HepG2 (cell line): Measurements from ENCODE around the gene BABAM2.

Experiments
- NR2C2 ChIP-seq: sonication (generic); formaldehyde crosslinking; IDR thresholded peaks from 2 replicates; pipeline ENCODE4 v1.4.0; 2020; ENCODE audit warnings: missing genetic modification reagents, mild to moderate bottlenecking, moderate library complexity, borderline replicate concordance
- TF ChIP-seq, protein P1 (sequence below): sonication (generic); formaldehyde crosslinking; IDR thresholded peaks from 2 replicates; pipeline ENCODE4 v1.5.0; 2020; ENCODE audit warnings: mild to moderate bottlenecking, missing genetic modification reagents

DNA sequence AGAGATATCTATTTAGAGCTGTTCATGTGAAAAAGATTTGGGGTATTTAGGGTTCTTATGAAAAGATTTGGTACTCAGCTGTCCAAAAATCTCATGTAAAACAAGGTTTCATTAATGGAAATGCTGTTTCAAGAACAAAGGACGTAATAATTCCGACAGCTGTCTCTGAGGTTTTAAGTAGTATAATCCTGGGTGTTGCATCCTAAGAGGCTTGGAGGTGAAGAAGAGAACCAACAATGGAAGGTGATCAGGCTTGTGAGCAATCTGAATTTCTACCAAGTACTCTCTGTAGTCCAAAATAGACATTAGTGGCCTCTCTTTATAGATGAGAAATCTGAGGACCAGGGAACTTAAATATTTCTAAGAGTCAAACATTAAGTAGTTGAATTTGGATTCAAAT is 205.1 kb downstream of the BABAM2 start:
- TF ChIP-seq NR2C2 (CRISPR knock-in tag): no peak
- TF ChIP-seq, protein P1, sequence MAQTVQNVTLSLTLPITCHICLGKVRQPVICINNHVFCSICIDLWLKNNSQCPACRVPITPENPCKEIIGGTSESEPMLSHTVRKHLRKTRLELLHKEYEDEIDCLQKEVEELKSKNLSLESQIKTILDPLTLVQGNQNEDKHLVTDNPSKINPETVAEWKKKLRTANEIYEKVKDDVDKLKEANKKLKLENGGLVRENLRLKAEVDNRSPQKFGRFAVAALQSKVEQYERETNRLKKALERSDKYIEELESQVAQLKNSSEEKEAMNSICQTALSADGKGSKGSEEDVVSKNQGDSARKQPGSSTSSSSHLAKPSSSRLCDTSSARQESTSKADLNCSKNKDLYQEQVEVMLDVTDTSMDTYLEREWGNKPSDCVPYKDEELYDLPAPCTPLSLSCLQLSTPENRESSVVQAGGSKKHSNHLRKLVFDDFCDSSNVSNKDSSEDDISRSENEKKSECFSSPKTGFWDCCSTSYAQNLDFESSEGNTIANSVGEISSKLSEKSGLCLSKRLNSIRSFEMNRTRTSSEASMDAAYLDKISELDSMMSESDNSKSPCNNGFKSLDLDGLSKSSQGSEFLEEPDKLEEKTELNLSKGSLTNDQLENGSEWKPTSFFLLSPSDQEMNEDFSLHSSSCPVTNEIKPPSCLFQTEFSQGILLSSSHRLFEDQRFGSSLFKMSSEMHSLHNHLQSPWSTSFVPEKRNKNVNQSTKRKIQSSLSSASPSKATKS (CRISPR knock-in tag): no peak
